PC-9 (cell line): ENCODE measurements around the gene CD83.

ENCODE experiments used
- CTCF ChIP-seq: fragments of 200-600 bp; sonication (generic); conservative IDR thresholded peaks from 2 replicates; pipeline ENCODE4 v1.6.1; 2017; ENCODE audit warnings: mixed run types, antibody characterized with exemption, mild to moderate bottlenecking, moderate library complexity
- EZH2 ChIP-seq: fragments of 200-600 bp; sonication (generic); IDR thresholded peaks from 2 replicates; pipeline ENCODE4 v1.8.0; 2017; ENCODE audit warnings: antibody characterized with exemption, low read depth

GRCh38 chr6:14141351-14142062 is 23.9 kb downstream of the CD83 start:
- TF ChIP-seq EZH2 = no peak
- TF ChIP-seq CTCF = no peak
